HepG2 (cell line): ENCODE data around the gene IL1RL1. TPM values are rescaled to one million over a fixed set of nuclear protein-coding genes. Genes with fewer than 3 reads are reported as not detected.

Source experiments
- ATAC-seq: fragments of 200-7000 bp; cut with Tn5 transposase; 3 replicates; pipeline ENCODE4 v1.9.1; 2020; ENCODE audit warnings: mild to moderate bottlenecking, moderate library complexity
- BruUV-seq: library from RNA; stranded (reverse); fragments of 400-500 nt; replicated peaks from 2 replicates; lab custom pipeline; 2021; lab: Mats Ljungman, UMichigan
- CTCF ChIA-PET: fragments of 300-600 bp; formaldehyde crosslinking; extraction: SDS; loops from one replicate; lab custom pipeline; 2021; ENCODE audit warnings: low total read pairs, inconsistent platforms, low intra/inter-chr PET ratio; lab: Yijun Ruan, JAX
- POLR2A ChIA-PET: fragments of 350-600 bp; sonication (Branson Sonifier 250); formaldehyde crosslinking; loops from one replicate; lab custom pipeline; 2020; ENCODE audit warnings: antibody characterized with exemption, inconsistent platforms; lab: Yijun Ruan, JAX
- DNase-seq: peaks from one replicate; pipeline ENCODE4 v3.0.0-alpha.2; 2015; ENCODE audit warnings: low spot score
- FAIRE-seq: peaks from 3 replicates; lab custom pipeline; 2011; peaks lifted over from hg19 to GRCh38; lab: Jason Lieb, UNC
- H2AFZ ChIP-seq: one replicate; pipeline ENCODE4 v1.6.1; 2011; ENCODE audit warnings: low read length, inconsistent platforms
- H3K27ac ChIP-seq: fragments of 300-600 bp; 3 replicates; pipeline ENCODE4 v1.8.0; 2011; ENCODE audit warnings: mixed run types, mild to moderate bottlenecking, mixed read lengths, low read length, inconsistent platforms; ENCODE audit not compliant: insufficient read depth; ENCODE audit errors: extremely low read length
- H3K27me3 ChIP-seq, 2 experiments: fragments of 200-600 bp in 1 of 2; 2 replicates in 1 of 2; 3 replicates in 1 of 2; pipeline versions ENCODE4 v1.6.0 to v1.8.0; 2011; ENCODE audit warnings: low read length in 2 of 2, mild to moderate bottlenecking in 2 of 2, moderate library complexity in 2 of 2, inconsistent platforms in 1 of 2; ENCODE audit not compliant: insufficient read depth in 2 of 2, control insufficient read depth in 1 of 2
- H3K36me3 ChIP-seq, 2 experiments: fragments of 200-600 bp in 1 of 2; replicated peaks in 1 of 2; 2 replicates in 1 of 2; 3 replicates in 1 of 2; pipeline versions ENCODE4 v1.5.1 to v1.8.0; 2011; ENCODE audit warnings: low read length in 2 of 2, inconsistent platforms in 1 of 2; ENCODE audit not compliant: insufficient read depth in 2 of 2, control insufficient read depth in 1 of 2
- H3K4me1 ChIP-seq: 2 replicates; pipeline ENCODE4 v1.5.1; 2012; ENCODE audit warnings: low read length, inconsistent platforms; ENCODE audit not compliant: insufficient read depth
- H3K4me2 ChIP-seq: 2 replicates; pipeline ENCODE4 v1.6.0; 2011; ENCODE audit warnings: low read depth, low read length, inconsistent platforms
- H3K4me3 ChIP-seq, 3 experiments: fragments of 200-600 bp in 1 of 3; sonication (generic), shearing (Covaris generic) in 1 of 3; replicated peaks in 1 of 3; 2 replicates each; pipeline ENCODE4 v1.5.1; 2011 to 2016; ENCODE audit warnings: low read length in 3 of 3, inconsistent platforms in 2 of 3, low read depth in 2 of 3, mild to moderate bottlenecking in 2 of 3, control low read depth in 1 of 3, mixed read lengths in 1 of 3; ENCODE audit not compliant: insufficient read depth in 1 of 3
- H3K79me2 ChIP-seq: one replicate; pipeline ENCODE4 v1.6.1; 2011; ENCODE audit warnings: low read length, inconsistent platforms; ENCODE audit not compliant: insufficient read depth
- H3K9ac ChIP-seq: 2 replicates; pipeline ENCODE4 v1.6.0; 2011; ENCODE audit warnings: mild to moderate bottlenecking, low read depth, low read length, inconsistent platforms; ENCODE audit not compliant: insufficient read depth
- H3K9me3 ChIP-seq: 2 replicates; pipeline ENCODE4 v1.5.1; 2012; ENCODE audit warnings: mild to moderate bottlenecking, low read length
- H4K20me1 ChIP-seq: 2 replicates; pipeline ENCODE4 v1.6.0; 2011; ENCODE audit warnings: inconsistent platforms, mild to moderate bottlenecking, low read length, moderate library complexity; ENCODE audit not compliant: insufficient read depth
- ATF7-NPFF ChIP-seq: sonication (generic); formaldehyde crosslinking; IDR thresholded peaks from 2 replicates; pipeline ENCODE4 v1.8.1; 2023; ENCODE audit warnings: mild to moderate bottlenecking, low read depth, missing genetic modification reagents, moderate library complexity
- HOXA3 ChIP-seq: sonication (generic); formaldehyde crosslinking; IDR thresholded peaks from 2 replicates; pipeline ENCODE4 v1.5.0; 2020; ENCODE audit warnings: missing genetic modification reagents
- ZC3H13 ChIP-seq: sonication (generic); formaldehyde crosslinking; IDR thresholded peaks from 2 replicates; pipeline ENCODE4 v1.8.1; 2023; ENCODE audit warnings: mild to moderate bottlenecking, missing genetic modification reagents, moderate library complexity
- ZNF644 ChIP-seq: IDR thresholded peaks from 2 replicates; pipeline ENCODE4 v1.6.1; 2016; ENCODE audit warnings: low read depth
- WGBS: methylation state at CpG from one replicate; pipeline ENCODE4 v1.1.6; 2017; ENCODE audit warnings: low lambda C conversion rate; 5-methylcytosine and 5-hydroxymethylcytosine counted together
- in situ Hi-C: cut with HindIII; loops from 2 replicates; pipeline ENCODE4 v1.10.0; 2017; ENCODE audit warnings: low pct_unique_long_range_greater_than_20kb; ENCODE audit not compliant: extremely low pct_ligation_motif_present
- intact Hi-C: fragments of 100-400 bp; cut with micrococcal nuclease; formaldehyde crosslinking; loops from one replicate; pipeline ENCODE4 v1.10.0; 2022; ENCODE audit not compliant: unreplicated experiment
- polyA plus RNA-seq, 8 experiments: library from polyadenylated mRNA; depleted of rRNA in 3 of 8; stranded (reverse) in 7 of 8; unstranded in 1 of 8; fragments of >200 nt; fragmentation: Illumina TruSeq in 4 of 8; extraction: Trizol in 4 of 8; gene quantifications; 2 replicates each; pipeline versions ENCODE4 v1.2.1 to v1.2.3, GENCODE V29; 2011 to 2016; ENCODE audit warnings: low read depth in 4 of 8, missing spikeins in 1 of 8, mixed read lengths in 1 of 8; ENCODE audit not compliant: insufficient read depth in 1 of 8
- total RNA-seq, 5 experiments: library from RNA; depleted of rRNA; stranded (reverse); fragments of >200 nt; fragmentation: Illumina TruSeq; extraction: Trizol; gene quantifications; 2 replicates each; pipeline ENCODE4 v1.2.3, GENCODE V29; 2016; ENCODE audit warnings: low read depth in 1 of 5
- TF ChIP-seq, protein P1 (sequence below): sonication (generic); formaldehyde crosslinking; IDR thresholded peaks from 2 replicates; pipeline ENCODE4 v1.8.1; 2023; ENCODE audit warnings: mild to moderate bottlenecking, missing genetic modification reagents, borderline replicate concordance
- TF ChIP-seq, protein P2 (sequence below): sonication (generic); formaldehyde crosslinking; IDR thresholded peaks from 2 replicates; pipeline ENCODE4 v1.4.0; 2020; ENCODE audit warnings: missing genetic modification reagents
- TF ChIP-seq, protein P3 (sequence below): IDR thresholded peaks from 2 replicates; pipeline ENCODE4 v1.6.1; 2016; ENCODE audit warnings: missing biosample characterization, missing genetic modification reagents, low read depth

Gene IL1RL1
- total and polyA plus RNA-seq, 2 of the 13 experiments (the other 11 are each of a cell fraction or from before 2014, with no cell fraction given), result 0.02 to 0.03 TPM

- DNase-seq (no peak), ATAC-seq (no peak), FAIRE-seq (no peak)
- Histone ChIP-seq H4K20me1 (no peaks in the 10 kb centered on the region), H3K9me3 (no peaks in the 10 kb centered on the region), H3K27me3 (peaks cover 0 to 8% of the 10 kb centered on the region in 2 experiments; a peak in 2 of 5 replicates), H3K4me3 (no peak overlapping the region), H3K79me2 (no peaks in the 10 kb centered on the region), H3K4me1 (no peaks in the 10 kb centered on the region), H3K27ac (no peak overlapping the region), H3K9ac (no peak overlapping the region), H2AFZ (no peak overlapping the region), H3K4me2 (no peak overlapping the region), H3K36me3 (no peaks in the 10 kb centered on the region)
- CTCF ChIA-PET, result no interaction called here
- TF ChIP-seq, protein P1, sequence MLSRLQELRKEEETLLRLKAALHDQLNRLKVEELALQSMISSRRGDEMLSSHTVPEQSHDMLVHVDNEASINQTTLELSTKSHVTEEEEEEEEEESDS (CRISPR knock-in tag), result no peak
- TF ChIP-seq ATF7-NPFF (no peak), ZNF644 (CRISPR knock-in tag) (no peak), HOXA3 (CRISPR knock-in tag) (no peak), ZC3H13 (CRISPR knock-in tag) (no peak)
- TF ChIP-seq, protein P2, sequence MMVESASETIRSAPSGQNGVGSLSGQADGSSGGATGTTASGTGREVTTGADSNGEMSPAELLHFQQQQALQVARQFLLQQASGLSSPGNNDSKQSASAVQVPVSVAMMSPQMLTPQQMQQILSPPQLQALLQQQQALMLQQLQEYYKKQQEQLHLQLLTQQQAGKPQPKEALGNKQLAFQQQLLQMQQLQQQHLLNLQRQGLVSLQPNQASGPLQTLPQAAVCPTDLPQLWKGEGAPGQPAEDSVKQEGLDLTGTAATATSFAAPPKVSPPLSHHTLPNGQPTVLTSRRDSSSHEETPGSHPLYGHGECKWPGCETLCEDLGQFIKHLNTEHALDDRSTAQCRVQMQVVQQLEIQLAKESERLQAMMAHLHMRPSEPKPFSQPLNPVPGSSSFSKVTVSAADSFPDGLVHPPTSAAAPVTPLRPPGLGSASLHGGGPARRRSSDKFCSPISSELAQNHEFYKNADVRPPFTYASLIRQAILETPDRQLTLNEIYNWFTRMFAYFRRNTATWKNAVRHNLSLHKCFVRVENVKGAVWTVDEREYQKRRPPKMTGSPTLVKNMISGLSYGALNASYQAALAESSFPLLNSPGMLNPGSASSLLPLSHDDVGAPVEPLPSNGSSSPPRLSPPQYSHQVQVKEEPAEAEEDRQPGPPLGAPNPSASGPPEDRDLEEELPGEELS (CRISPR knock-in tag), result no peak
- TF ChIP-seq, protein P3, sequence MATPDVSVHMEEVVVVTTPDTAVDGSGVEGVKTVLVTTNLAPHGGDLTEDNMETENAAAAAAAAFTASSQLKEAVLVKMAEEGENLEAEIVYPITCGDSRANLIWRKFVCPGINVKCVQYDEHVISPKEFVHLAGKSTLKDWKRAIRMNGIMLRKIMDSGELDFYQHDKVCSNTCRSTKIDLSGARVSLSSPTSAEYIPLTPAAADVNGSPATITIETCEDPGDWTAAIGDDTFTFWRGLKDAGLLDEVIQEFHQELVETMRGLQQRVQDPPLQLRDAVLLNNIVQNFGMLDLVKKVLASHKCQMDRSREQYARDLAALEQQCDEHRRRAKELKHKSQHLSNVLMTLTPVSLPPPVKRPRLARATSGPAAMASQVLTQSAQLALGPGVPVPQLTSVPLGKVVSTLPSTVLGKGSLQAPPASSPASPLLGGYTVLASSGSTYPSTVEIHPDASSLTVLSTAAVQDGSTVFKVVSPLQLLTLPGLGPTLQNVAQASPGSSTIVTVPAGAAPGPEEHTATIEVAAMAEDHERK (CRISPR knock-in tag), result no peak
- in situ Hi-C loops, result no loop called here
- POLR2A ChIA-PET, result no interaction called here
- 13% methylated on average over 2 of the region's 2 CpGs for WGBS
- no TSS peak for BruUV-seq
- intact Hi-C loops, result no loop called here
Observed at GRCh38 chr2:102285368-102285767, 26.0 kb upstream of the IL1RL1 start.
